Measurements from ENCODE around the gene SHOX.

The SHOX gene

GRCh38 chrX:689983-690382, 59.4 kb downstream of the SHOX start:
- Histone ChIP-seq H3K4me3 (ENCODE audit: low read depth in 1 of 2, low read length in 1 of 2) (no peak overlapping the region), H3K9me3 (no peaks in the 10 kb centered on the region), H3K4me1 (ENCODE audit: control insufficient read depth in 1 of 2, insufficient read depth in 1 of 2, low read depth in 1 of 2, low read length in 1 of 2) (no peaks in the 10 kb centered on the region), H3K27me3 (no peaks in the 10 kb centered on the region), H3K36me3 (no peaks in the 10 kb centered on the region), H3K27ac (no peak overlapping the region)
- TF ChIP-seq CTCF (IDR thresholded peaks at IDR 0.05) = no peak

GRCh38 chrX:694800-695199, 64.2 kb downstream of the SHOX start:
- no peak overlapping the region for H3K27ac ChIP-seq
- H3K4me1 ChIP-seq (ENCODE audit: control insufficient read depth in 1 of 2, insufficient read depth in 1 of 2, low read depth in 1 of 2, low read length in 1 of 2) = no peaks in the 10 kb centered on the region
- H3K27me3 ChIP-seq = no peaks in the 10 kb centered on the region
- no peak for TF ChIP-seq CTCF (IDR thresholded peaks at IDR 0.05)
- H3K9me3 ChIP-seq = peaks cover 9% of the 10 kb centered on the region
- H3K36me3 ChIP-seq = no peaks in the 10 kb centered on the region
- H3K4me3 ChIP-seq (ENCODE audit: low read depth in 1 of 2, low read length in 1 of 2) = no peak overlapping the region

- Histone ChIP-seq H3K36me3 (no peaks in the 10 kb centered on the region), H3K4me1 (ENCODE audit: control insufficient read depth in 1 of 2, insufficient read depth in 1 of 2, low read depth in 1 of 2, low read length in 1 of 2) (no peaks in the 10 kb centered on the region), H3K9me3 (peaks cover 9% of the 10 kb centered on the region), H3K4me3 (ENCODE audit: low read depth in 1 of 2, low read length in 1 of 2) (no peak overlapping the region), H3K27ac (no peak overlapping the region), H3K27me3 (no peaks in the 10 kb centered on the region)
- no peak for TF ChIP-seq CTCF (IDR thresholded peaks at IDR 0.05)
Observed at GRCh38 chrX:698206-698605, 67.6 kb downstream of the SHOX start.

- TF ChIP-seq CTCF (IDR thresholded peaks at IDR 0.05) = no peak
- no peaks in the 10 kb centered on the region for H3K36me3 ChIP-seq
- H3K4me3 ChIP-seq (ENCODE audit: low read depth in 1 of 2, low read length in 1 of 2) = no peak overlapping the region
- peaks cover 0 to 5% of the 10 kb centered on the region in 2 experiments for H3K4me1 ChIP-seq (ENCODE audit: control insufficient read depth in 1 of 2, insufficient read depth in 1 of 2, low read depth in 1 of 2, low read length in 1 of 2)
- no peak overlapping the region for H3K27ac ChIP-seq
- no peaks in the 10 kb centered on the region for H3K27me3 ChIP-seq
- peaks cover 9% of the 10 kb centered on the region for H3K9me3 ChIP-seq
Observed at GRCh38 chrX:700936-701335, 70.3 kb downstream of the SHOX start.

- H3K36me3 ChIP-seq = no peaks in the 10 kb centered on the region
- no peak for TF ChIP-seq CTCF (IDR thresholded peaks at IDR 0.05)
Observed at GRCh38 chrX:701673-702072, 71.1 kb downstream of the SHOX start.

GRCh38 chrX:703466-703865, 72.9 kb downstream of the SHOX start:
- Histone ChIP-seq H3K4me1 (ENCODE audit: control insufficient read depth in 1 of 2, insufficient read depth in 1 of 2, low read depth in 1 of 2, low read length in 1 of 2) (peaks cover 0 to 5% of the 10 kb centered on the region in 2 experiments), H3K9me3 (no peaks in the 10 kb centered on the region), H3K36me3 (no peaks in the 10 kb centered on the region), H3K27me3 (no peaks in the 10 kb centered on the region), H3K27ac (no peak overlapping the region), H3K4me3 (ENCODE audit: low read depth in 1 of 2, low read length in 1 of 2) (no peak overlapping the region)
- TF ChIP-seq CTCF (IDR thresholded peaks at IDR 0.05) = no peak

More at GRCh38 chrX:701673-702072, 71.1 kb downstream of the SHOX start:
- Histone ChIP-seq H3K27me3 (no peaks in the 10 kb centered on the region), H3K9me3 (peaks cover 9% of the 10 kb centered on the region), H3K4me1 (ENCODE audit: control insufficient read depth in 1 of 2, insufficient read depth in 1 of 2, low read depth in 1 of 2, low read length in 1 of 2) (peaks cover 0 to 5% of the 10 kb centered on the region in 2 experiments), H3K4me3 (ENCODE audit: low read depth in 1 of 2, low read length in 1 of 2) (no peak overlapping the region), H3K27ac (no peak overlapping the region)

Data from neutrophil (primary cell).